G401 (cell line): ENCODE results near the gene CLEC4G. TPM values are rescaled to one million over a fixed set of nuclear protein-coding genes. Genes with fewer than 3 reads are reported as not detected.

Source experiments
- DNase-seq: peaks from one replicate; pipeline ENCODE4 v3.0.0-alpha.2; 2015; ENCODE audit warnings: low spot score
- in situ Hi-C: cut with HindIII; loops from 2 replicates; pipeline ENCODE4 v1.10.0; 2016; ENCODE audit warnings: low sequenced_read_pairs, mixed read lengths
- total RNA-seq: library from RNA; depleted of rRNA; stranded (reverse); fragments of >200 nt; shearing (Covaris generic); gene quantifications from 2 replicates; pipeline ENCODE4 v1.2.3, GENCODE V29; 2014

CLEC4G gene
- total RNA-seq, 1 experiment from 2014 or later = not detected

DNA sequence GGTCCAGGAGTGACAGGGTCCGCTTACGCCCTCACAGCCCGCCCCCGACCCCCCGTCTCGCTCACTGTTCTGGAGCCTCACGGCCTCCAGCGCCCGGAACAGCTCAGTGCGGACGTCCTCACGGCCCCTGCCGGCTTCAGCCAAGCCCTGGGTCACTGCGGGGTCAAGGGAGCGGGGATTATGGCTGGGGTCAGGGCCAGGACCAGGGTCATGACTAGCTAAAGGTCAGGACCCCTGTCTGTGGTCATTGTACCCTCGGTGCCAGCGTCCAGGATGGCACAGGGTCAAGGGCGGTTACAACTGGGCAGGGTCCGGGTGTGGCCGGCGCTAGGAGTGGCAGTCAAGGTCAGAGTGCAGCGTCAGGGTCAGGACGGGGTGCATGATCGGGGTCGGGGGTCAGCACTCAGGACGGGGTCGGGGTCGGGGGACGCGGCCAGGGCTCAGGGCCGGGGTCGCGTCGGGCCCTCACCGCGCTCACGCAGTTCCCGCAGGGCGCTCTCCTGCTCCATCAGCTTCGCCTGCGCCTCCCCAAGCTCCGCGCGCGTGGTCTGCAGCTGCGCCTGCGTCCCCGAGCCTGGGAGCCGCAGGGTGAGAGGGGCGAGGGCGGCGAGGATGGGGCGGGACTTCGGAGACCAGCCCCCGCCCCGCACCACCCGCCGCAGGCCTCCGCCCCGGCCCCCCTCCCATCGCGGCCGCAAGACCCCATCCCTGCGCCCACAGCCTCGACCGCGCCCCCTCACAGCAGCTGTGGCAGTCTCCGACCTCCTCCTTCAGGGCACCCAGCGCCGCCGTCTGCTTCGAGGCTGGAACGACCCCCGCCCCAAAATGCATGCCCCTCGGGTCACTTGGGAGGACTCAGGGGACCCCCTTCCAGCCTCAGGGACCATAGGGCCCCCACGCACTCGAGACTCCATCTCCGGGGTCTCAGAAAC lies 1.4 kb downstream of the CLEC4G start:
- no peak for DNase-seq
- in situ Hi-C loops = no loop called here

DNA sequence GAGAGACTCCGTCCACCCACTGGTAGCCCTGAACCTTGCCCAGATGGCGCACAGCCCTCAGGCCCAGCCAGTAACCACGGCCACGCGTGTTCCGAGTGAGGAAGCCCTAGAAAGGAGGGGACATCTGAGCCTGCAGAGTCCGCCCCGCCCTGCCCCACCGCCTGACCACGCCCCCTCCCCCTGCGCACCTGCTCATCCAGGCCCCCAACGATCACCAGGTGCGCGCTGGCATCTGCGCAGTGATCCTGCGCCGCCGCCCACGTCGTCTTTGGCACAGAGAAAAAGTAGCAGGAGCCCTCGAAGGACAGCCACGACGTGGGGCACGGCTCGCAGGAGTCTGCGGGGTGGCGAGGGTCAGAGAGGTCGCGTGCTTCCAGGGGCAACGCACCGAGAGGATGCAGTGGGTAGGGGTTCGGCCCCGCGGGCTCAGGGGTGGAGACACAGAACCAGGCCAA lies 2.1 kb downstream of the CLEC4G start:
- in situ Hi-C loops = no loop called here
- no peak for DNase-seq

DNA sequence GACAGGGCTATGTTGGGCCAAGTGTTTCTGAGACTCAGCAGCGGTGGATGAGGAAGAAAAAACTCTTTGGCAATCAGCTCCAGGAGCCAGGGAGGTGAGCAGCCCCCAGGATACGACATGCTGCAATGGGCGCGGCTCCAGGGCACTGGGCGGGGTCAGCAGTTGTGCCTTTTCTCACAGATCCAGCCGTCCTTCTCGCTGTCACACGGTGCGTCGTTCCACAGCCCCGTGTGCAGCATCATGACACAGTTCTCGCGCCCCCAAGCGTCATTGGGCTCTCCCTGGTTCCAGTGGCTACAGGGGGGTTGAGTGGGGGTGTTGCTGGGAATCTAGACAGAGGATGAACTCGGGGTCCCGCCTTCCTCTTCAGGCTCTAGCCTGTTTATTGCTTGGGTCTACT lies 2.7 kb downstream of the CLEC4G start:
- no peak for DNase-seq
- in situ Hi-C loops = no loop called here

- in situ Hi-C loops = no loop called here
- no peak for DNase-seq
Observed at GRCh38 chr19:7725791-7726190, 6.1 kb downstream of the CLEC4G start.

DNA sequence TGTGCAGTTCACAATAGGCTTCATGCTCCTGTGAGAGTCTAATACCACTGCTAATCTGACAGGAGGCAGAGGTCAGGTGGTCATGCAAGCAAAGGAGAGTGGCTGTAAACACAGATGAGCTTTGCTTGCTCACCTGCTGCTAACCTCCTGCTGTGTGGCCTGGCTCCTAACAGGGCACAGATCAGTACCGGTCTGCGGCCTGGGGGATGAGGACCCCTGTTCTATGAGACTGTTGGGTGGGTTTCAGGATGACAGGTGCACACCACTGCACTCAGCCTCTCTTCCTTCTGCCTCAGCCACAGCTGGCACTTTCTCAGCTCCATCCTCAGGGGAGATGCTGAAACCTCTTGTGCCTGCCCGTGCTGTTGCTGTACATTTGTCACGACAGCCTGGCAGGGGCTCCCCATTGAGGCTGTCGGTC lies 9.7 kb downstream of the CLEC4G start:
- in situ Hi-C loops = no loop called here
- DNase-seq = peak; percentile 78

DNA sequence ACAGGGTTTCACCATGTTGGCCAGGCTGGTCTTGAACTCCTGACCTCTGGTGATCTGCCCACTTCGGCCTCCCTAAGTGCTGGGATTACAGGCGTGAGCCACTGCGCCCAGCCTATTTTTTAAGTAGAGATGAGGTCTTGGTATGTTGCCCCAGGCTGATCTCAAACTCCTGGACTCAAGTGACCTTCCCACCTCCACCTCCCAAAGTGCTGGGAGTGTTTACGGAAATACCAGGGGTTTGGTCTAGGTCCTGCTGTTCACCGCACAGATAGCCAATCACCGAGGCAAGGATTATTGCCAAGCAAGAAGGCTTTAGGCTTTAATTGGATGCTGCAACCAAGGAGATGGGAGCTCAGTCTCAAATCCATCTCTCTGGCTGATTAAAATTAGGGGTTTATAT lies 11.6 kb downstream of the CLEC4G start:
- in situ Hi-C loops = no loop called here

GRCh38 chr19:7718668-7719067 lies 13.2 kb downstream of the CLEC4G start:
- in situ Hi-C loops = no loop called here
- no peak for DNase-seq

More for the DNA sequence above, 11.6 kb downstream of the CLEC4G start:
- no peak for DNase-seq

GRCh38 chr19:7716762-7717161 lies 15.1 kb downstream of the CLEC4G start:
- in situ Hi-C loops = no loop called here
- DNase-seq = no peak

- in situ Hi-C loops = no loop called here
- DNase-seq = peak; percentile 84
Observed at GRCh38 chr19:7715671-7716070, 16.2 kb downstream of the CLEC4G start.

DNA sequence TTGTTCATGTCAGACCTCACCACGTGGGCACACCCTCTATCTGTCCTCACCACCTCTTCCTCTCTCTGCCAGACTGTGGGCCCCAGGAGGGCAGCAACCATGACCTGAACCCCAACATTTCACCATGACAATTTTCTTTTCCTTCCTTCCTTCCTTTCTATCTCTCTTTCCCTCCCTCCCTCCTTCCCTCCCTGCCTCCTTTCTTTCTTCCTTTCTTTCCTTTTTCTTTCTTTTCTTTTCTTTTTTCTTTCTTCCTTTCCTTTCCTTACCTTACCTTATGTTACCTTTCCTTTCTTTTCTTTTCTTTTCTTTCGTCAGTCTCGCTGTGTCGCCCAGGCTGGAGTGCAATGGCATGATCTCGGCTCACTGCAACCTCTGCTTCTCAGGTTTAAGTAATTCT lies 21.3 kb downstream of the CLEC4G start:
- in situ Hi-C loops = no loop called here
- DNase-seq = no peak

GRCh38 chr19:7709932-7710460 lies 21.9 kb downstream of the CLEC4G start:
- no peak for DNase-seq
- in situ Hi-C loops = no loop called here

GRCh38 chr19:7706955-7707456 lies 24.9 kb downstream of the CLEC4G start:
- in situ Hi-C loops = no loop called here
- DNase-seq = no peak

DNA sequence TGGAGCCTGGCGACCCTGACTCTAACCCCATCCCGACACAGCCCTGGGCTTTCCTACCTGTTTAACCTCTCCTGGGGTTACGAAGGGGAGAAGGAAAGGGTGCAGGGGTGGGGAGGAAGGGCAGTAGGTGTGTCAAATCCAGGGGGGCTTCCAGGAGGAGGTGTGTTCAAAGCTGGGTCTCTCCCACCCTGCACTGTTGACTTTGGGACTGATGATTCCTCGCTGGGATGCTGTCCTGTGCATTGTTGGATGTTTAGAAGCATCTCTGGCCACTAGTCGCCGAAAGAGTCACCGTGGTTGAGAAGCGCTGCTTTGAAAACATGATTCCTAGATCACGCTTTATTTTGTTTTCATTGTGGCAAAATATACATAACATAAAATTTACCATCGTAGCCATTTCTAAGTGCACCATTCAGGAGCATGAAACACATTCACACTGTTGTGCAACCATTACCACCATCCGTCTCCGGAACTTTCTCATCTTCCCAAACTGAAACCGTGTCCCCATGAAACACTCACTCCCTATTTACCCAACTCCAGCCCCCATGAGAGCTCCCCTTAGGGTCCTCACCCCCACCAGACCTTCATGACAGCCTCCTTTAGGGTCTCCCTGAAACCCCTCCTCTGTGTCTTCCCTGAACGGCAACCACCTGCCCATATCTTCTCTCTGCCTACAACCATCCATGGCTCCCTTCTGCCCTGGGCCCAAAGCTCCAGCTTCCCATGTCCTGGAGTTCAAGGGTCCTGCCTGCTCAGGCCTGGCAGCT lies 25.5 kb downstream of the CLEC4G start:
- in situ Hi-C loops = no loop called here
- no peak for DNase-seq

DNA sequence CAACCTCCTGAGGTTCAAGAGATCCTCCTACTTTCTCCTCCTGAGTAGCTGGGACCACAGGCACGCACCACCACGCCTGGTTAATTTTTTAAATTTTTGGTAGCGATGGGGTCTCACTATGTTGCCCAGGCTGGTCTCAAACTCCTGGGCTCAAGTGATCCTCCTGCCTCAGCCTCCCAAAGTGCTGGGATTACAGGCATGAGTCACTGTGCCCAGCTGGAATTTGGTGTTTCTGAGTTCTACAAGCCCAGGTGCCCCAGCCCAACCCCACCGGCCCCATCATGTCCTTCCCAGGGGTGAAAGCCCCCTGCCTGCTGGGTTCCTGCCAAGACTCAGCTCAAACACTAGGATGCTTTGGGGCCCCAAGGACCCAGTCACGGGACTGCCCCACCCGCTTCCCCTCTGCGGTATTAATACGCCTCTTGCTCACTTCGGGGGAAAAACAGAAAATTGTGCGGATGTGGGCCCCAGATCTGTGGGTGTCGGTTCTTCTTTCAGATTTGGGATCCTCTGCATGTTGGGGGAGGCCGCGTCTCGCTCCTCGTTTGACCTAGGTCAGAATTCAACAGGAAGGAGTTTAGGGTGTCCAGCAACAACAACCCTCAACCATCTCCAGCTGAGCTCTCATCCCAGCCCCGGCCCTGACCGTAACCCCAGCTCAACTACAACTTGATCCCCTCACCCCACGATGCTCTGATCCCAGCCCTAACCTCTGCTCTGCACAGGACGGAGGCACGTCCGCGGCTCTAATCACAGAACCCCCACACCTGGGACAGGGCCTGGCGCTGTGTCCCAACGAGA lies 26.3 kb downstream of the CLEC4G start:
- no peak for DNase-seq
- in situ Hi-C loops = no loop called here

DNA sequence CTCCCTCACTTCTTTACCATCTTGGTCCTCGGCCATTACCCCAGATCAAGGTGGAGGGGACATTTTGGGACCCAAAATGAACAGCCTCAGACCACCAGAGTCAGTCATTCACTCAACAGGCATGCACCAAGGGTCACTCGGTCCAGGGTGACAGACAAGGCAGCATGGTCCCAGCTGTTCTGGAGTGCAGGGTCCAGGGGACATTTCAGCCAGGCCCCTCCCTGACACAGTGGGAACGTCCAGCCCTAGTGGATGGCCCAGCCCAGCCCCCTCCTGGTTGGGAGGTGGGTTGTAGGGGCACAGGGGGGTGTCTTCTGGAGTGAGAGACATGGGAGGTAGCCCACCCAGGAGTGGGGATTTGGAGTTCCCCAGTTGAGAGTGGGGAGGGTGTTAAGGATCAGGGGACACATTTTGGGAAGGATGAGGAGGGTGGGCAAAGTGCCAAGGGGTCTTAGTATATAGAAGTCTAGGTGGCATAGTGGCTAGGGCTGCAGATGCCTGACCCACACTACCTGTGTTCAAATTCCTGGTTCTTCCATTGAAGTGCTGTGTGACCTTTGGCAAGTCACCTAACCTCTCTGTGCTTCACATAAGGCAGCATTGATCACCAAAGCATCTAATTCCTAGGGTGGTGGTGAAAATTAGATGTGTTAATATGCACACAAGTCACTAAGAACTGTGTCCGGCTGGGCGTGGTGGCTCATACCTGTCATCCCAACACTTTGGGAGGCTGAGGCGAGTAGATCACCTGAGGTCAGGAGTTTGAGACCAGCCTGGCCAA lies 27.4 kb downstream of the CLEC4G start:
- in situ Hi-C loops = no loop called here
- no peak for DNase-seq

DNA sequence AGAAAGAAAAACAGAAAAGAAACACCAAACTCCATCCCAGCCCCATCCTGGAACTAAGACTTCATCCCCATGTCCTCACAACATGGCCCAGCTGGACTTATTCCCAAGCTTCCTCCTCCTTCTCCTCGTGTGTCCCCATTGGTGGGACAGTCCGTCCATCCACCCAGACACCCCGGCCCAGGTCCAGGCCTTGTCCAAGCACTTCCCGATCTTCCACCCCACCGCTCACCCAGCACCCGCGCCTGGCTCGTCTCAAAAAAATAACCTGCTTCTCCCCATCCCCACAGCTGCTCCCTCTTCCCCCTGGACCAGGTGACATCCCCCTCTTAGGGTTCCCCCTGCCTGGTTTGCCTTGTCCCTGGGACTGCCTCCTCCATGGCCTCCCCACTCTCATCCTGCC lies 28.6 kb downstream of the CLEC4G start:
- DNase-seq = no peak
- in situ Hi-C loops = no loop called here

DNA sequence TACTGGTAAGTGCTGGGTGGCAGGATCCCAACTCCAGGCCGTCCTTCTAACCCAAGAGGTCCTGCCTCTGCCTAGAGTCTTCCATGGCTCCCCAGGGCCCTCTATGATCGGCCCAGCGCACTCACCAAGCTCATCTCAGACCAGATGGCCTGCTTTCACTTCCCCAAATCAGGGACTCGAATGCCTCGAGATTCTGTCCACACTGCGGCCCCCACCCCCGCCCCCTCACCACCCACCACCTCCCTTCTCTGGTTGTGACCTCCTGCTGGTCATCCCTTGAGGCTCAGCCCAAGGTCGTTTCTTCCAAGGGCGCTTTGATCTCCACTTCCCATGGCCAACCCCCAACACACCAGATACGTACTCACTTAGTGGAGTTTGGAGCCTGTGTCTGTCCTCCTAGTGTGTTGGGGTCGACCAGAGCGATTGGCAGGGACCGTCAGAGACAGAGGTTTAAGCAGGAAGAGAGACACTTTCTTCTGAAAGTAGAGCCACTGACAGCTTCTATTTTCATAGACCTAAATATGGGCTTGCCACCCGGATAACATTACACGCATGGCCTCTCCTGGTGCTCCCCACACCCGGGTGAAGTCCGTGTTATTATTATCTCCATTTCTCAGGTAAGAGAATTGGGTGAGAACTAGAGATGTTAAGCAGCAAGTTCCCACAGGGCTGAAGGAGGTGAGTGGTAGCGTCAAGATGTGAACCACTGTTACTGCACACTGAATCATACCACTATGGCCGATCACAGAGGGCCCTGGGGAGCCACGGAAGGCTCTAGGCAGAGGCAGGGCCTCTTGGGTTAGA lies 30.1 kb downstream of the CLEC4G start, which contains the start of gene FCER2:
Gene FCER2 (minus strand): TSS at position 478 of the 804 bp plus-strand sequence. CDS start 2,371 bp downstream, outside the sequence.
- no peak for DNase-seq
- in situ Hi-C loops = no loop called here
